DMS 273 (cell line): Measurements from ENCODE around the gene SNRNP40.
A peak's percentile ranks its signal among the peaks of the same experiment; 100 is the strongest.
"Not testable (repeated sequence)": the region's sequence is repeated elsewhere in the genome, so short reads cannot be mapped to it uniquely, and the experiment has no call there.

Experiments used
- DNase-seq: peaks from one replicate; lab custom pipeline; 2025; ENCODE audit not compliant: unreplicated experiment; lab: John Stamatoyannopoulos, UW

The SNRNP40 gene

GRCh38 chr1:31287791-31288190, 8.8 kb downstream of the SNRNP40 start:
- not testable (repeated sequence) for DNase-seq

- DNase-seq: not testable (repeated sequence)
Observed at GRCh38 chr1:31282426-31282825, 14.2 kb downstream of the SNRNP40 start.

- DNase-seq: no peak
Observed at GRCh38 chr1:31273619-31274018, 23.0 kb downstream of the SNRNP40 start.

GRCh38 chr1:31272369-31272768, 24.2 kb downstream of the SNRNP40 start:
- DNase-seq: no peak

GRCh38 chr1:31266547-31266946, 30.0 kb downstream of the SNRNP40 start:
- no peak for DNase-seq

GRCh38 chr1:31264790-31265386, 31.7 kb downstream of the SNRNP40 start:
- DNase-seq: peak; percentile 50

GRCh38 chr1:31263408-31263807, 33.2 kb downstream of the SNRNP40 start:
- DNase-seq: no peak

GRCh38 chr1:31262393-31262792, 34.2 kb downstream of the SNRNP40 start:
- not testable (repeated sequence) for DNase-seq

GRCh38 chr1:31261916-31262315, 34.7 kb downstream of the SNRNP40 start:
- DNase-seq: no peak

- no peak for DNase-seq
Observed at GRCh38 chr1:31259746-31260145, 36.8 kb downstream of the SNRNP40 start.

- DNase-seq: no peak
Observed at GRCh38 chr1:31258581-31258980, 38.0 kb downstream of the SNRNP40 start.

GRCh38 chr1:31257213-31257612, 39.4 kb downstream of the SNRNP40 start:
- DNase-seq: no peak

GRCh38 chr1:31249854-31250253, 46.7 kb downstream of the SNRNP40 start:
- DNase-seq: no peak

GRCh38 chr1:31248276-31248675, 48.3 kb downstream of the SNRNP40 start:
- no peak for DNase-seq

- DNase-seq: no peak
Observed at GRCh38 chr1:31244326-31244725, 52.3 kb downstream of the SNRNP40 start.

GRCh38 chr1:31243501-31244286, 52.9 kb downstream of the SNRNP40 start:
- DNase-seq: peak; percentile 80

- no peak for DNase-seq
Observed at GRCh38 chr1:31241321-31241720, 55.3 kb downstream of the SNRNP40 start.

GRCh38 chr1:31239653-31240241, 56.8 kb downstream of the SNRNP40 start, which contains the start of gene NKAIN1:
NKAIN1 (minus strand) TSS chr1:31239887; CDS start chr1:31239547, 340 bp downstream.
- DNase-seq: peak; percentile 78

GRCh38 chr1:31238986-31239613, 57.5 kb downstream of the SNRNP40 start:
- peak; percentile 81 for DNase-seq

GRCh38 chr1:31238612-31238985, 58.0 kb downstream of the SNRNP40 start:
- DNase-seq: no peak

GRCh38 chr1:31234870-31235269, 61.7 kb downstream of the SNRNP40 start:
- DNase-seq: no peak
